ENCODE results near the gene DEDD. TPM values are rescaled to one million over a fixed set of nuclear protein-coding genes. Genes with fewer than 3 reads are reported as not detected.

DEDD gene
- total and polyA plus RNA-seq, 2 of the 13 experiments (the other 11 are each of a cell fraction or from before 2014, with no cell fraction given), result 12.6 to 27.8 TPM

GRCh38 chr1:161074676-161075368 is 57.6 kb downstream of the DEDD start (continued):
- TF ChIP-seq ZNF703 (CRISPR knock-in tag; IDR thresholded peaks at IDR 0.05; ENCODE audit: borderline replicate concordance) (no peak), CBX5 (CRISPR knock-in tag; IDR thresholded peaks at IDR 0.05; ENCODE audit: borderline replicate concordance) (no peak), ZNF879 (CRISPR knock-in tag; IDR thresholded peaks at IDR 0.05) (no peak), USF2 (IDR thresholded peaks at IDR 0.05; ENCODE audit: low read depth, low read length) (no peak), USF2 (CRISPR knock-in tag; IDR thresholded peaks at IDR 0.05; ENCODE audit: borderline replicate concordance) (no peak), NCOA2 (CRISPR knock-in tag; IDR thresholded peaks at IDR 0.05) (no peak), HDAC1 (CRISPR knock-in tag; IDR thresholded peaks at IDR 0.05) (0 out of 2 replicates have a peak, but pooled peaks have one; percentile 40), IRF9 (CRISPR knock-in tag; IDR thresholded peaks at IDR 0.05; ENCODE audit: borderline replicate concordance) (no peak), MIXL1 (CRISPR knock-in tag; IDR thresholded peaks at IDR 0.05) (no peak)

All from HepG2 (cell line).